ENCODE data around the gene DDIAS. TPM values are rescaled to one million over a fixed set of nuclear protein-coding genes. Genes with fewer than 3 reads are reported as not detected.

DDIAS gene
- total RNA-seq, 2 donors from 2014 or later = 14.4 to 24.1 TPM

- 67 to 91% methylated on average over 1 to 3 of the region's 3 CpGs for WGBS, 2 experiments (ENCODE audit: insufficient coverage in 1 of 2, insufficient read length in 1 of 2)
- Histone ChIP-seq H3K27me3 (ENCODE audit: control insufficient read depth, insufficient read depth, low read length, poor library complexity, severe bottlenecking) (no peaks in the 10 kb centered on the region), H3K27ac (ENCODE audit: low read depth, low read length) (no peak overlapping the region), H3K36me3 (ENCODE audit: control insufficient read depth, insufficient read depth, low read length) (peaks cover 9% of the 10 kb centered on the region), H3K4me1 (ENCODE audit: control insufficient read depth, insufficient read depth, low read length) (peaks cover 4% of the 10 kb centered on the region), H3K9ac (ENCODE audit: extremely low read depth, low read length, poor library complexity, severe bottlenecking) (no peak overlapping the region), H3K9me3 (ENCODE audit: control insufficient read depth, low read length) (no peaks in the 10 kb centered on the region), H3K4me3 (ENCODE audit: low read length) (no peak overlapping the region)
- Mint-ChIP-seq H3K9me3 (no peaks in the 10 kb centered on the region), H3K4me3 (no peak overlapping the region), H3K27ac (no peak overlapping the region), H3K4me1 (peaks cover 9% of the 10 kb centered on the region), H3K27me3 (ENCODE audit: insufficient read depth) (no peaks in the 10 kb centered on the region), H3K36me3 (ENCODE audit: low read depth) (peaks cover 19% of the 10 kb centered on the region)
- no peak for DNase-seq
- no peak for TF ChIP-seq CTCF (conservative IDR thresholded peaks at IDR 0.05)
Measured at GRCh38 chr11:82936261-82936660, 34.7 kb downstream of the DDIAS start.

- H3K9me3 Mint-ChIP-seq = no peaks in the 10 kb centered on the region
- H3K36me3 Mint-ChIP-seq (ENCODE audit: low read depth) = peaks cover 13% of the 10 kb centered on the region
- no peaks in the 10 kb centered on the region for H3K27me3 Mint-ChIP-seq (ENCODE audit: insufficient read depth)
- Histone ChIP-seq H3K36me3 (ENCODE audit: control insufficient read depth, insufficient read depth, low read length) (peaks cover 4% of the 10 kb centered on the region), H3K4me1 (ENCODE audit: control insufficient read depth, insufficient read depth, low read length) (peaks cover 4% of the 10 kb centered on the region), H3K27me3 (ENCODE audit: control insufficient read depth, insufficient read depth, low read length, poor library complexity, severe bottlenecking) (no peaks in the 10 kb centered on the region), H3K9me3 (ENCODE audit: control insufficient read depth, low read length) (no peaks in the 10 kb centered on the region), H3K27ac (ENCODE audit: low read depth, low read length) (no peak overlapping the region), H3K4me3 (ENCODE audit: low read length) (no peak overlapping the region), H3K9ac (ENCODE audit: extremely low read depth, low read length, poor library complexity, severe bottlenecking) (no peak overlapping the region)
- WGBS, 2 experiments (ENCODE audit: insufficient coverage in 1 of 2, insufficient read length in 1 of 2) = 86 to 93% methylated on average over 2 of the region's 2 CpGs
- no peak for TF ChIP-seq CTCF (conservative IDR thresholded peaks at IDR 0.05)
- peaks cover 9% of the 10 kb centered on the region for H3K4me1 Mint-ChIP-seq
- no peak overlapping the region for H3K4me3 Mint-ChIP-seq
- no peak for DNase-seq
- H3K27ac Mint-ChIP-seq = no peak overlapping the region
Measured at GRCh38 chr11:82937554-82937953, 36.0 kb downstream of the DDIAS start.

- H3K27ac Mint-ChIP-seq = no peak overlapping the region
- WGBS, 2 experiments (ENCODE audit: insufficient coverage in 1 of 2, insufficient read length in 1 of 2) = 100% methylated on average over 2 of the region's 2 CpGs; no CpG with 5 or more reads in 1 of the 2 experiments
- no peak overlapping the region for H3K27ac ChIP-seq (ENCODE audit: low read depth, low read length)
- DNase-seq = no peak
- peaks cover 3% of the 10 kb centered on the region for H3K36me3 ChIP-seq (ENCODE audit: control insufficient read depth, insufficient read depth, low read length)
- no peaks in the 10 kb centered on the region for H3K27me3 ChIP-seq (ENCODE audit: control insufficient read depth, insufficient read depth, low read length, poor library complexity, severe bottlenecking)
- peaks cover 4% of the 10 kb centered on the region for H3K4me1 ChIP-seq (ENCODE audit: control insufficient read depth, insufficient read depth, low read length)
- H3K9ac ChIP-seq (ENCODE audit: extremely low read depth, low read length, poor library complexity, severe bottlenecking) = no peak overlapping the region
- H3K4me1 Mint-ChIP-seq = peaks cover 14% of the 10 kb centered on the region
- no peak overlapping the region for H3K4me3 Mint-ChIP-seq
- no peaks in the 10 kb centered on the region for H3K27me3 Mint-ChIP-seq (ENCODE audit: insufficient read depth)
- no peaks in the 10 kb centered on the region for H3K9me3 ChIP-seq (ENCODE audit: control insufficient read depth, low read length)
- no peak for TF ChIP-seq CTCF (conservative IDR thresholded peaks at IDR 0.05)
- no peak overlapping the region for H3K4me3 ChIP-seq (ENCODE audit: low read length)
- H3K36me3 Mint-ChIP-seq (ENCODE audit: low read depth) = no peaks in the 10 kb centered on the region
- H3K9me3 Mint-ChIP-seq = no peaks in the 10 kb centered on the region
Measured at GRCh38 chr11:82939456-82939855, 37.9 kb downstream of the DDIAS start.
